B cell (primary cell): ENCODE results near the gene ANGPTL5.
"Not testable (repeated sequence)": the region's sequence is repeated elsewhere in the genome, so short reads cannot be mapped to it uniquely, and the experiment has no call there.

Experiments used
- CTCF ChIP-seq: fragments of 200-600 bp; IDR thresholded peaks from one replicate; pipeline ENCODE4 v1.8.0; 2022; ENCODE audit warnings: antibody characterized with exemption, mild to moderate bottlenecking
- EZH2 ChIP-seq: IDR thresholded peaks from 2 replicates; pipeline ENCODE4 v1.6.1; 2012; ENCODE audit warnings: borderline replicate concordance, low read depth, mild to moderate bottlenecking, moderate library complexity, low read length; ENCODE audit not compliant: insufficient read depth, poor library complexity, severe bottlenecking

GRCh38 chr11:101852260-101852659, 64.1 kb downstream of the ANGPTL5 start:
- TF ChIP-seq CTCF, EZH2: not testable (repeated sequence)
